ENCODE data around the gene OCA2.

The OCA2 gene

DNA sequence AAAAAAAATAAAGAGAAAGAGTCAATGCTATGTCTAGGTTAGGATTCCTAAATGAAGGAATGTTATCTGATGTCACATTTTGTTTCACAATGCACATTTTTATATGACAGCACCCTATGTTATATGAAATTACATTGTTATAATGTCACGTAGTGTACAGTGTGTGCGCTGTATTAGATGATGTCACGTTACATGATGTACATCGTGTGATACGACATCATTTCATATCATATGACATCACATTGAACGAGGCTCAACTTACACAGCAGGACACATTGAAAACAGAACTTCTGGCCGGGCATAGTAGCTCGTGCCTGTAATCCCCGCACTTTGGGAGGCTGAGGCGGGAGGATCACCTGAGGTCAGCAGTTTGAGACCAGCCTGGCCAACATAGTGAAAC lies 150.0 kb downstream of the OCA2 start:
- no peak for TF ChIP-seq CTCF (IDR thresholded peaks at IDR 0.05; ENCODE audit: low read depth, low read length, missing control alignments)
- in situ Hi-C loops (cut with HindIII; ENCODE audit: low pct_ligation_motif_present, low sequenced_read_pairs) = no loop called here
- Histone ChIP-seq H3K27ac (no peak overlapping the region), H3K36me3 (replicated peaks) (no peaks in the 10 kb centered on the region), H3K4me3 (ENCODE audit: low read depth, low read length) (no peak overlapping the region), H3K27me3 (replicated peaks) (no peaks in the 10 kb centered on the region)
- DNase-seq = no peak

- H3K27ac ChIP-seq = no peak overlapping the region
- no peaks in the 10 kb centered on the region for H3K36me3 ChIP-seq (replicated peaks)
- H3K27me3 ChIP-seq (replicated peaks) = no peaks in the 10 kb centered on the region
- no peak for DNase-seq
- no peak overlapping the region for H3K4me3 ChIP-seq (ENCODE audit: low read depth, low read length)
- TF ChIP-seq CTCF (IDR thresholded peaks at IDR 0.05; ENCODE audit: low read depth, low read length, missing control alignments) = no peak
- in situ Hi-C loops (cut with HindIII; ENCODE audit: low pct_ligation_motif_present, low sequenced_read_pairs) = no loop called here
Observed at GRCh38 chr15:27939246-27939645, 159.9 kb downstream of the OCA2 start.

DNA sequence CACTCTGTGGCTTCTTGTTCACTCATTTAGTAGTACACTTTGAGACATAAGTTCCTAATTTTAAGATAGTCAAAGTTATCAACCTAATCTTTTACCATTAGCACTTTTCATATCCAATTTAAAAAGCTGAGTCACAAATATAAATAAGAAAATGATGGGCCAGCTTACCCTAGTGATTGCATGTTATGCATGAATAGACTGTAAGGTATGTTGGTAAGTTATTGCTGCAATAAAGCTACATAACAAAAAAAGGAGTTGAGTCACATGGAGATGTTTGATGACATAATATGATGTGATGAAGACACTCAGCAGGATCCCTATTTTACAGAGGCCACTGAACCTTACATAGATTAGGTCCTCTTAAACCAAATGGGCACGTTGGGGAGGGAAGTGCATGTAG lies 161.3 kb downstream of the OCA2 start:
- in situ Hi-C loops (cut with HindIII; ENCODE audit: low pct_ligation_motif_present, low sequenced_read_pairs) = no loop called here
- no peak for TF ChIP-seq CTCF (IDR thresholded peaks at IDR 0.05; ENCODE audit: low read depth, low read length, missing control alignments)
- H3K36me3 ChIP-seq (replicated peaks) = no peaks in the 10 kb centered on the region

GRCh38 chr15:27936164-27936563 lies 163.0 kb downstream of the OCA2 start:
- in situ Hi-C loops (cut with HindIII; ENCODE audit: low pct_ligation_motif_present, low sequenced_read_pairs) = no loop called here
- DNase-seq = no peak
- H3K36me3 ChIP-seq (replicated peaks) = no peaks in the 10 kb centered on the region
- no peaks in the 10 kb centered on the region for H3K27me3 ChIP-seq (replicated peaks)
- TF ChIP-seq CTCF (IDR thresholded peaks at IDR 0.05; ENCODE audit: low read depth, low read length, missing control alignments) = no peak
- H3K4me3 ChIP-seq (ENCODE audit: low read depth, low read length) = no peak overlapping the region
- H3K27ac ChIP-seq = no peak overlapping the region

More for the DNA sequence above, 161.3 kb downstream of the OCA2 start:
- H3K4me3 ChIP-seq (ENCODE audit: low read depth, low read length) = no peak overlapping the region
- no peak overlapping the region for H3K27ac ChIP-seq
- no peak for DNase-seq
- H3K27me3 ChIP-seq (replicated peaks) = no peaks in the 10 kb centered on the region

DNA sequence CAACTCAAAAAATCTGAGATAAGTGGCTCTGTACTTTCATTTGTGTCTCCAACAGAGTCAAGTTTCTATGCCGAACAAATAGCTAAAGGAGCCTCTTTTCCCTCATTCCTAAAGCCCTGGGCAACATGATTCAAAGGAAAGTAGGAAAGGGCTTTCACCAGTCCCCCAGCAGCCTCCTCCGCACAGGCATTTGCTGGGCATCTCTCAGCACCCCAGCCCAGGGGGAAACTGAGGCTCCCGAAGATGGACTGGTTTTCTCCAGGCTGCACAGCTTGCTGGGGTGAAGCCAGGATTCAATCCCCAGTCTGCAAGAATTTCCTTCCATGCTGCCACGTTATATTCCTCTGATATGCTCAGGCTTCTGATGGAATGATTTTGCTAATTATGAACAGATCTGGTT lies 163.8 kb downstream of the OCA2 start:
- no peak for DNase-seq
- Histone ChIP-seq H3K27ac (no peak overlapping the region), H3K36me3 (replicated peaks) (no peaks in the 10 kb centered on the region), H3K4me3 (ENCODE audit: low read depth, low read length) (no peak overlapping the region), H3K27me3 (replicated peaks) (no peaks in the 10 kb centered on the region)
- in situ Hi-C loops (cut with HindIII; ENCODE audit: low pct_ligation_motif_present, low sequenced_read_pairs) = no loop called here
- TF ChIP-seq CTCF (IDR thresholded peaks at IDR 0.05; ENCODE audit: low read depth, low read length, missing control alignments) = no peak

GRCh38 chr15:27934782-27935181 lies 164.3 kb downstream of the OCA2 start:
- DNase-seq = no peak
- Histone ChIP-seq H3K27ac (no peak overlapping the region), H3K36me3 (replicated peaks) (no peaks in the 10 kb centered on the region), H3K4me3 (ENCODE audit: low read depth, low read length) (no peak overlapping the region), H3K27me3 (replicated peaks) (no peaks in the 10 kb centered on the region)
- in situ Hi-C loops (cut with HindIII; ENCODE audit: low pct_ligation_motif_present, low sequenced_read_pairs) = no loop called here
- TF ChIP-seq CTCF (IDR thresholded peaks at IDR 0.05; ENCODE audit: low read depth, low read length, missing control alignments) = no peak
